Activated naive CD4-positive, alpha-beta T cell treated with anti-CD3 and anti-CD28 coated beads, Interleukin-2, amount 10 ng/mL, durations not matched to agents 5 hours and 36 hours (primary cell): ENCODE data around the gene IGSF22. TPM values are rescaled to one million over a fixed set of nuclear protein-coding genes. Genes with fewer than 3 reads are reported as not detected.

ENCODE experiments used
- total RNA-seq, 2 experiments: library from RNA; stranded (reverse); gene quantifications; one replicate each; pipeline ENCODE4 v1.2.3, GENCODE V29; 2021

The IGSF22 gene
- total RNA-seq, result 1 to 10 TPM in 1 of 2 experiments, under 1 TPM in 1; 0.34 to 1.2 TPM

DNA sequence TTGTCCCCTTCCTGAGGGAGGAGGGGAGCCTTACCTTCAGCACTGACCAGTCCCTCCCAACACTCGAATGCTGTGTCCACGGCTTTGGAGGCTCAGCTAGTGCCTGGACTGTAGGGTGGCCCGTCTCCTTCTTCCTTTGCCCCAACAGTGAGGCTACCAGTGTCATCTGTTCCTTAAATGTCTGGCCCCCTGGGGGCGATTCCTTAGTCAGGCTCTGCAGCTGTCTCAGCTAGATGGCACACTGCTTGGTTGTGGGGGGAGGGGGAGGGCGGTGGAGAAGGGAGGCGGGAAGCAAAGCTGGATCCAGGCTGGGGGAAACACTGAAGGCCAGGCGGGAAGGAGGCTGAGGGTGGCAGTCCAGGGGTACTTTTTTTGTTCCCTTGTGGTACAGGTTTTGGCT, at the start of gene IGSF22:
IGSF22 (minus strand) TSS at position 149 of the 400 bp plus-strand sequence. CDS start 1,952 bp downstream, outside the sequence.

DNA sequence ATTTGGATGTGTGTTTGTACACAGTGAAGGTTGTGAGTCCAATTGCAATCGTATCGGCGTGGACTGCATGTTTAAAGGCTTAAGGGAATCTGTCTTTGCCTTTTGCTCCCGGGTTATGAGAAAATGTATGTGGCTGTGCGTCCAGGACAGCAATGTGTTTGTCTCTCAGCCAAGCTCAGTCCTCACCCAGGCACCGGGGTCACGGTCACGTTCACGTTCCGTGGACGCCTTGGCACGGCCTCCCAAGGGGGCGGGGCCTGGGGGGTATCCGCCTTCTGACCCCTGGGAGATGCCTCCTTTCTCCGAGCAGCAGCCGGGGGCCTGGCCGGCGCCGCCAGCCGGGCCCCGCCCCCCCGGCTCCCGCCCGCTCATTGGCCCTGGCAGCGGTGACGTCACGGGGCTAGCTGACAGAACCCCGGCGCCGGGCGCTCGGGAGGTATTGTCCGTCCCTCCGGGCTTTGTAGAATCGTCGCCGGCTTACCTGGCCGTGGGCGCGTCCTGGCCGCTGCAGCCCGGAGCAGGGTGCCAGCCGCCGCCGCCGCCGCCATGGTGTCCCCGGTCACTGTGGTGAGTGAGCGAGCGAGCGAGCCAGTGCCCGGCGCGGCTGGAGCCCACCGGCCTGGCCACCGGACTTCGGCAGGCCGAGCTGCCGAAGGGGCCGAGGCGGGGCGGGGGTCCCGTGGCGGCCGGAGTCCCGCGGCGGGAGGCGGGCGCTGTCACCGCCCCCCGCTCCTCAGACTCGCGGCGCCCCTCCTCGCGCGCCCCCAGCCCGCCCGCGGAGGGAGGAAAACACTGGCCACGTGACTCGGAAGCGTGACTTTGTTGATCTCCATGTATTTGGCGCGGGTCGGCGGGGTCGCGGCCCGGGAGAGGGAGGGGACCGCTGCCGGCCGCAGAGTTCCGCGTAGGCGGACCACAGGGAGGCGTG, 27.4 kb downstream of the IGSF22 start, which contains the start of gene TMEM86A:
TMEM86A (plus strand) TSS at position 439 of the 928 bp plus-strand sequence; CDS start at position 547, 108 bp downstream.

Other genes starting within 250 kb of the IGSF22 start
- 10 to 100 TPM; 31.3 to 31.9 TPM for gene TSG101, start 199.2 kb downstream of the IGSF22 start, total RNA-seq
- 10 to 100 TPM; 12.1 to 12.2 TPM for gene UEVLD, start 137.5 kb downstream of the IGSF22 start, total RNA-seq
- under 1 TPM; 0.66 to 0.79 TPM for gene MISFA, start 126.4 kb downstream of the IGSF22 start, total RNA-seq
- gene SPTY2D1, start 91.8 kb downstream of the IGSF22 start, total RNA-seq, result 10 to 100 TPM; 25.0 to 26.6 TPM
- gene TMEM86A, start 27.4 kb downstream of the IGSF22 start, total RNA-seq, result 1 to 10 TPM; 1.5 to 2.3 TPM
- gene PTPN5, start 65.6 kb upstream of the IGSF22 start, total RNA-seq, result not detected
- not detected for gene MRGPRX1, start 213.2 kb upstream of the IGSF22 start, total RNA-seq